ENCODE results near the gene LRRC8B. TPM values are rescaled to one million over a fixed set of nuclear protein-coding genes. Genes with fewer than 3 reads are reported as not detected.
"Not testable (repeated sequence)": the region's sequence is repeated elsewhere in the genome, so short reads cannot be mapped to it uniquely, and the experiment has no call there.

The LRRC8B gene
- total RNA-seq, 4 donors from 2014 or later, result 8.7 to 19.5 (median 9.2) TPM

GRCh38 chr1:89589515-89589914, 64.9 kb downstream of the LRRC8B start:
- no peaks in the 10 kb centered on the region for H3K27me3 ChIP-seq
- 63 to 86% methylated on average over 1 of the region's 1 CpG for WGBS, 2 donors
- TF ChIP-seq POLR2A (IDR thresholded peaks at IDR 0.05) (no peak), CTCF (IDR thresholded peaks at IDR 0.05) (no peak)
- no peak overlapping the region for H3K4me3 ChIP-seq
- no peak overlapping the region for H3K27ac ChIP-seq
- intact Hi-C loops (cut with DNase I), result no loop called here
- H3K4me1 ChIP-seq, result peaks cover 0 to 13% (median 0%) of the 10 kb centered on the region in 3 donors
- peaks cover 0 to 6% (median 0%) of the 10 kb centered on the region in 3 donors for H3K36me3 ChIP-seq
- no peak for DNase-seq
- H3K9me3 ChIP-seq, result no peaks in the 10 kb centered on the region

GRCh38 chr1:89590341-89591080, 65.9 kb downstream of the LRRC8B start:
- Histone ChIP-seq H3K36me3 (no peaks in the 10 kb centered on the region), H3K4me1 (peaks cover 0 to 13% (median 0%) of the 10 kb centered on the region in 3 donors), H3K27me3 (no peaks in the 10 kb centered on the region), H3K27ac (peak overlapping the region in 1 of 4 donors; percentile 22), H3K9me3 (no peaks in the 10 kb centered on the region), H3K4me3 (no peak overlapping the region)
- DNase-seq, result no peak
- TF ChIP-seq CTCF (IDR thresholded peaks at IDR 0.05), result no peak
- TF ChIP-seq POLR2A (IDR thresholded peaks at IDR 0.05), result no peak
- 66 to 76% methylated on average over 6 of the region's 6 CpGs for WGBS, 2 donors
- intact Hi-C loops (cut with DNase I), result loop anchor here (10.0 kb wide), 1 partner anchor 66 kb away; the partner anchor contains the start of gene LRRC8B

- intact Hi-C loops (cut with DNase I), result loop anchor here (10.0 kb wide), 1 partner anchor 68 kb away; the partner anchor contains the start of gene LRRC8B
- H3K9me3 ChIP-seq, H3K36me3 ChIP-seq, H3K27me3 ChIP-seq, H3K4me3 ChIP-seq, H3K27ac ChIP-seq, DNase-seq: not testable (repeated sequence)
- H3K4me1 ChIP-seq, result peaks cover 0 to 13% (median 0%) of the 10 kb centered on the region in 3 donors
- 49 to 63% methylated on average over 10 to 13 of the region's 13 CpGs for WGBS, 2 donors
Observed at GRCh38 chr1:89592861-89593302, 68.3 kb downstream of the LRRC8B start.

- no peak overlapping the region for H3K27ac ChIP-seq
- no peaks in the 10 kb centered on the region for H3K27me3 ChIP-seq
- no peak overlapping the region for H3K4me3 ChIP-seq
- H3K36me3 ChIP-seq, result no peaks in the 10 kb centered on the region
- DNase-seq, result no peak
- intact Hi-C loops (cut with DNase I), result loop anchor here (10.0 kb wide), 1 partner anchor 69 kb away; the partner anchor contains the start of gene LRRC8B
- H3K9me3 ChIP-seq, result no peaks in the 10 kb centered on the region
- WGBS, 2 donors, result 77 to 81% methylated on average over 4 of the region's 4 CpGs
- no peak for TF ChIP-seq CTCF (IDR thresholded peaks at IDR 0.05)
- peaks cover 0 to 13% (median 0%) of the 10 kb centered on the region in 3 donors for H3K4me1 ChIP-seq
Observed at GRCh38 chr1:89594096-89594740, 69.6 kb downstream of the LRRC8B start.

- no peaks in the 10 kb centered on the region for H3K36me3 ChIP-seq
- intact Hi-C loops (cut with DNase I), result loop anchor here (5.0 to 10.0 kb wide), 2 partner anchors 72 to 114 kb away; partner anchors contain the start of gene LRRC8B
- TF ChIP-seq POLR2A (IDR thresholded peaks at IDR 0.05) (no peak), CTCF (IDR thresholded peaks at IDR 0.05) (no peak)
- no peaks in the 10 kb centered on the region for H3K9me3 ChIP-seq
- no peaks in the 10 kb centered on the region for H3K27me3 ChIP-seq
- 92 to 94% methylated on average over 2 of the region's 2 CpGs for WGBS, 2 donors
- H3K27ac ChIP-seq, result no peak overlapping the region
- H3K4me3 ChIP-seq, result no peak overlapping the region
- peaks cover 0 to 4% (median 0%) of the 10 kb centered on the region in 3 donors for H3K4me1 ChIP-seq
- DNase-seq, result no peak
Observed at GRCh38 chr1:89596698-89597097, 72.1 kb downstream of the LRRC8B start.
